ENCODE measurements around the gene SUCLG1. TPM values are rescaled to one million over a fixed set of nuclear protein-coding genes. Genes with fewer than 3 reads are reported as not detected.

The SUCLG1 gene
- polyA plus RNA-seq, 1 donor (not counting 4 experiments of a cell fraction or from before 2014, with no cell fraction given) = 83.6 TPM

DNA sequence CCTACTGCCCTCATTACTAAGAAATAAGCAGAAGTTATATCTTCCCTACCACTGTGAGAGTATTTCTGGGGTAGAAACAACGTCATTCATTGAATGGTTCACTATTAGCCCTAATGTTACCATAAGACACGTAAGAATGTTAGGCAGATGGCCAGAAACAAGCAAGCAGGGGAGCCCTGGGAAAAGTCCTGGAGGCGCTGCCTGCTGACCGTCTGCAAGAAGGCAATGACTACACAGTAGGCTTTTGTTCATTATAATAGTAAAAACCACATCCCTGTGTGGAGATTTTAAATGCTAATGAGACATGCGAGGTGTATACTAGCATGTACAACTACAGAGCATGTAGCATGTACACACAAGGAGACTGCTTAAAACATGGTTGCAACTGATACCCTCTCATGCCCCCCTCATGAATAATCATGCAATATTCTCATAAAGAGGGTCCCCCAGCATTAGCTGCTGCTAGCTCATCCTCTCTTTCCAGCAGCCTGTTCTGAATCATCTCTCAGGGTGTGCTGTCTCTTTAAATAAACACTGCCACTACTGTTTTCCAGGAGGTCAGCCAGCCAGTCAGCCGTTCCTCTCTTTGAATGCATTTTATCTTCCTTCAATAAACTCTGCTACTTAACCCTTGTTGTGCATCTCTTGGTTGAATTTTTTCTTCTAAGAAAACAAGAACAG lies 23.6 kb downstream of the SUCLG1 start:
- H3K79me2 ChIP-seq (ENCODE audit: control insufficient read depth, insufficient read depth, low read length) = no peaks in the 10 kb centered on the region
- H3K9me1 ChIP-seq (ENCODE audit: control insufficient read depth, extremely low read depth, insufficient read depth, low read length) = no peaks in the 10 kb centered on the region
- dilution Hi-C loops (cut with MboI; ENCODE audit: extremely low pct_ligation_motif_present, low sequenced_read_pairs) = no loop called here
- FAIRE-seq (no peak), DNase-seq (ENCODE audit: low read depth, low spot score) (no peak)
- H2AFZ ChIP-seq (ENCODE audit: control insufficient read depth, low read length) = no peak overlapping the region
- H3K4me3 ChIP-seq (ENCODE audit: control insufficient read depth in 2 of 3, extremely low read depth in 1 of 3, insufficient read depth in 2 of 3, low read depth in 1 of 3, low read length in 3 of 3) = no peak overlapping the region
- no peak overlapping the region for H3K27ac ChIP-seq (ENCODE audit: control insufficient read depth, insufficient read depth, low read length)
- H3K4me2 ChIP-seq (ENCODE audit: control insufficient read depth, extremely low read depth, insufficient read depth, low read depth, low read length) = no peak overlapping the region
- no peaks in the 10 kb centered on the region for H3K27me3 ChIP-seq (ENCODE audit: control insufficient read depth, extremely low read depth, insufficient read depth, low read length)
- H3K9ac ChIP-seq (ENCODE audit: control insufficient read depth, extremely low read depth, insufficient read depth, low read length) = no peak overlapping the region
- H4K20me1 ChIP-seq (ENCODE audit: control insufficient read depth, extremely low read depth, insufficient read depth, low read length) = no peaks in the 10 kb centered on the region
- no peaks in the 10 kb centered on the region for H3K4me1 ChIP-seq (ENCODE audit: control insufficient read depth, extremely low read depth, insufficient read depth, low read length)
- H3K36me3 ChIP-seq (ENCODE audit: control insufficient read depth in 2 of 2, extremely low read depth in 1 of 2, insufficient read depth in 2 of 2, low read length in 2 of 2) = peaks cover 4 to 12% of the 10 kb centered on the region in 2 experiments
- no peaks in the 10 kb centered on the region for H3K9me3 ChIP-seq (ENCODE audit: control insufficient read depth, low read depth, low read length)
- TF ChIP-seq, protein P1, sequence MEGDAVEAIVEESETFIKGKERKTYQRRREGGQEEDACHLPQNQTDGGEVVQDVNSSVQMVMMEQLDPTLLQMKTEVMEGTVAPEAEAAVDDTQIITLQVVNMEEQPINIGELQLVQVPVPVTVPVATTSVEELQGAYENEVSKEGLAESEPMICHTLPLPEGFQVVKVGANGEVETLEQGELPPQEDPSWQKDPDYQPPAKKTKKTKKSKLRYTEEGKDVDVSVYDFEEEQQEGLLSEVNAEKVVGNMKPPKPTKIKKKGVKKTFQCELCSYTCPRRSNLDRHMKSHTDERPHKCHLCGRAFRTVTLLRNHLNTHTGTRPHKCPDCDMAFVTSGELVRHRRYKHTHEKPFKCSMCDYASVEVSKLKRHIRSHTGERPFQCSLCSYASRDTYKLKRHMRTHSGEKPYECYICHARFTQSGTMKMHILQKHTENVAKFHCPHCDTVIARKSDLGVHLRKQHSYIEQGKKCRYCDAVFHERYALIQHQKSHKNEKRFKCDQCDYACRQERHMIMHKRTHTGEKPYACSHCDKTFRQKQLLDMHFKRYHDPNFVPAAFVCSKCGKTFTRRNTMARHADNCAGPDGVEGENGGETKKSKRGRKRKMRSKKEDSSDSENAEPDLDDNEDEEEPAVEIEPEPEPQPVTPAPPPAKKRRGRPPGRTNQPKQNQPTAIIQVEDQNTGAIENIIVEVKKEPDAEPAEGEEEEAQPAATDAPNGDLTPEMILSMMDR (optimal IDR thresholded peaks at IDR 0.05 in 1 of 3, IDR thresholded peaks at IDR 0.05 in 1 of 3, conservative IDR thresholded peaks at IDR 0.05 in 1 of 3; ENCODE audit: extremely low read depth in 1 of 3, insufficient read depth in 2 of 3, low read length in 3 of 3) = no peak
- no peak for TF ChIP-seq EZH2 (IDR thresholded peaks at IDR 0.05; ENCODE audit: low read length)

DNA sequence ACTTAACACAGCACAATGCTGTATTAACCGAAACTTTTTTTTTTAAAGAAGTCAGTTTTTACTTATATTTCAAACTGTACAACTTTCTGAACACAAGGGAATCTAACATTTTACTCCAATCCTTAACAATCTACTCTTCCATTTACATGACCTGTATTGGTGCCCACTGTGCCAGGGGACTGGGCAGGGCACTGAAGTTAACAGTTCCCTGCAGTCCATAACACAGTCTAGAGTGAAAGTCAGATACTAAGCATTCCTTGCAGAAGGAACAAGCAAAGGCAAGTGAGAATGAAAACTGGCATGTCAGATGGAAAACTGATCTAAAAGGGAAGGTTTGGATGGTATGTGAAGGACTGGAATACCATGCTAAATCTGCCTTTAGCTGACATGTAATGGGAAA lies 29.8 kb downstream of the SUCLG1 start:
- Histone ChIP-seq H3K9me1 (ENCODE audit: control insufficient read depth, extremely low read depth, insufficient read depth, low read length) (no peaks in the 10 kb centered on the region), H3K27ac (ENCODE audit: control insufficient read depth, insufficient read depth, low read length) (no peak overlapping the region), H3K27me3 (ENCODE audit: control insufficient read depth, extremely low read depth, insufficient read depth, low read length) (no peaks in the 10 kb centered on the region), H3K9me3 (ENCODE audit: control insufficient read depth, low read depth, low read length) (no peaks in the 10 kb centered on the region), H2AFZ (ENCODE audit: control insufficient read depth, low read length) (no peak overlapping the region), H3K4me3 (ENCODE audit: control insufficient read depth in 2 of 3, extremely low read depth in 1 of 3, insufficient read depth in 2 of 3, low read depth in 1 of 3, low read length in 3 of 3) (no peak overlapping the region), H3K9ac (ENCODE audit: control insufficient read depth, extremely low read depth, insufficient read depth, low read length) (no peak overlapping the region), H3K4me1 (ENCODE audit: control insufficient read depth, extremely low read depth, insufficient read depth, low read length) (no peaks in the 10 kb centered on the region), H3K79me2 (ENCODE audit: control insufficient read depth, insufficient read depth, low read length) (no peaks in the 10 kb centered on the region), H4K20me1 (ENCODE audit: control insufficient read depth, extremely low read depth, insufficient read depth, low read length) (no peaks in the 10 kb centered on the region), H3K36me3 (ENCODE audit: control insufficient read depth in 2 of 2, extremely low read depth in 1 of 2, insufficient read depth in 2 of 2, low read length in 2 of 2) (peaks cover 5 to 14% of the 10 kb centered on the region in 2 experiments), H3K4me2 (ENCODE audit: control insufficient read depth, extremely low read depth, insufficient read depth, low read depth, low read length) (no peak overlapping the region)
- FAIRE-seq = no peak
- dilution Hi-C loops (cut with MboI; ENCODE audit: extremely low pct_ligation_motif_present, low sequenced_read_pairs) = no loop called here
- TF ChIP-seq EZH2 (IDR thresholded peaks at IDR 0.05; ENCODE audit: low read length) = no peak
- TF ChIP-seq, protein P1 (optimal IDR thresholded peaks at IDR 0.05 in 1 of 3, IDR thresholded peaks at IDR 0.05 in 1 of 3, conservative IDR thresholded peaks at IDR 0.05 in 1 of 3; ENCODE audit: extremely low read depth in 1 of 3, insufficient read depth in 2 of 3, low read length in 3 of 3) = no peak
- no peak for DNase-seq (ENCODE audit: low read depth, low spot score)
